Type B pancreatic cell (in vitro differentiated cells): ENCODE data around the gene SLC6A1. TPM values are rescaled to one million over a fixed set of nuclear protein-coding genes. Genes with fewer than 3 reads are reported as not detected.

Experiments
- DNase-seq: peaks from one replicate; pipeline ENCODE4 v3.0.0; 2021; ENCODE audit warnings: mixed read lengths; ENCODE audit not compliant: unreplicated experiment; ENCODE audit errors: extremely low spot score
- H3K27ac Mint-ChIP-seq: 2 replicates; pipeline ENCODE4 v1.8.0; 2021; ENCODE audit warnings: mild to moderate bottlenecking, mixed read lengths
- H3K27me3 Mint-ChIP-seq: 2 replicates; pipeline ENCODE4 v1.8.0; 2021; ENCODE audit warnings: mixed read lengths
- H3K36me3 Mint-ChIP-seq: 2 replicates; pipeline ENCODE4 v1.8.0; 2021; ENCODE audit warnings: mixed read lengths
- H3K4me1 Mint-ChIP-seq: one replicate; pipeline ENCODE4 v1.8.0; 2021; ENCODE audit warnings: mixed read lengths; ENCODE audit not compliant: unreplicated experiment
- H3K4me3 Mint-ChIP-seq: 2 replicates; pipeline ENCODE4 v1.8.0; 2021; ENCODE audit warnings: mild to moderate bottlenecking, mixed read lengths
- H3K9me3 Mint-ChIP-seq: 2 replicates; pipeline ENCODE4 v1.8.0; 2021; ENCODE audit warnings: mixed read lengths
- total RNA-seq: library from RNA; stranded (reverse); gene quantifications from 2 replicates; pipeline ENCODE4 v1.2.1, GENCODE V29; 2021; ENCODE audit warnings: low replicate concordance
- TF ChIP-seq, protein P1 (sequence below): fragments of 200-600 bp; sonication (generic); conservative IDR thresholded peaks from 2 replicates; pipeline ENCODE4 v1.5.0; 2021; ENCODE audit warnings: antibody characterized with exemption, mild to moderate bottlenecking

SLC6A1 gene
- total RNA-seq, 1 donor from 2014 or later = 6.3 TPM

DNA sequence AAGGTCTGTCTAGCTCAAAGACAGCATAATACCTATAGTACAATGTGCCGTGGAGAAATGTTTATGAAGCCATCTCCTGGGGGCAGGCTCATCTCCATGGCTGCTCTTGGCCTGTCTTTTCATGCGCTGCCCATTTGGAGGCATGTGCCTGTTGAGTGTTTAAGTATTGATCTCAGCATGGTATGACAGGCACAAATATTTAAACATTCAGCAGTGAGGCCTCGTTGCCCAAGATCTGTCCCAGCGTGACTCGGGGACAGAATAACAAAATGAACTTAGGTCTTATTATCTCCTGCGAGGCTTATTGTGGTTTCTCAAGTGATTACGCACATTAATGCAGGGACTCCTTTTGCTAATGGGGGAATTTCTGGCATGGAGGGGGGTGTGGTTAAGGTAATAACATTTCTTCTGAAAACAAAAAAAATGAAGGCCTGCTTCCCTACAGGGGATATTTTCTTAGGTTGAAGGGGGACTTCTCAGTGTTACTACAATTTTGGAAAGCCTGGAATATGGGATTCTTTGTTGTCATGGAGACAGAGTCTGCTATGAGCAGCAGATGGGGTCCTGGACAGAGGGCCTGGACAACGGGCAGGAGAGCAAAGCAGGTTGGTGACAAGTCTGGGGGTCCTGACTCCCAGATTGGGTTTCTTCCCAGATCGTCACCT lies 4.4 kb upstream of the SLC6A1 start:
- Mint-ChIP-seq H3K4me1 (no peaks in the 10 kb centered on the region), H3K4me3 (no peak overlapping the region), H3K9me3 (no peaks in the 10 kb centered on the region), H3K27ac (no peak overlapping the region), H3K36me3 (no peaks in the 10 kb centered on the region), H3K27me3 (peaks cover 78% of the 10 kb centered on the region)
- TF ChIP-seq, protein P1, sequence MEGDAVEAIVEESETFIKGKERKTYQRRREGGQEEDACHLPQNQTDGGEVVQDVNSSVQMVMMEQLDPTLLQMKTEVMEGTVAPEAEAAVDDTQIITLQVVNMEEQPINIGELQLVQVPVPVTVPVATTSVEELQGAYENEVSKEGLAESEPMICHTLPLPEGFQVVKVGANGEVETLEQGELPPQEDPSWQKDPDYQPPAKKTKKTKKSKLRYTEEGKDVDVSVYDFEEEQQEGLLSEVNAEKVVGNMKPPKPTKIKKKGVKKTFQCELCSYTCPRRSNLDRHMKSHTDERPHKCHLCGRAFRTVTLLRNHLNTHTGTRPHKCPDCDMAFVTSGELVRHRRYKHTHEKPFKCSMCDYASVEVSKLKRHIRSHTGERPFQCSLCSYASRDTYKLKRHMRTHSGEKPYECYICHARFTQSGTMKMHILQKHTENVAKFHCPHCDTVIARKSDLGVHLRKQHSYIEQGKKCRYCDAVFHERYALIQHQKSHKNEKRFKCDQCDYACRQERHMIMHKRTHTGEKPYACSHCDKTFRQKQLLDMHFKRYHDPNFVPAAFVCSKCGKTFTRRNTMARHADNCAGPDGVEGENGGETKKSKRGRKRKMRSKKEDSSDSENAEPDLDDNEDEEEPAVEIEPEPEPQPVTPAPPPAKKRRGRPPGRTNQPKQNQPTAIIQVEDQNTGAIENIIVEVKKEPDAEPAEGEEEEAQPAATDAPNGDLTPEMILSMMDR = no peak
- no peak for DNase-seq

DNA sequence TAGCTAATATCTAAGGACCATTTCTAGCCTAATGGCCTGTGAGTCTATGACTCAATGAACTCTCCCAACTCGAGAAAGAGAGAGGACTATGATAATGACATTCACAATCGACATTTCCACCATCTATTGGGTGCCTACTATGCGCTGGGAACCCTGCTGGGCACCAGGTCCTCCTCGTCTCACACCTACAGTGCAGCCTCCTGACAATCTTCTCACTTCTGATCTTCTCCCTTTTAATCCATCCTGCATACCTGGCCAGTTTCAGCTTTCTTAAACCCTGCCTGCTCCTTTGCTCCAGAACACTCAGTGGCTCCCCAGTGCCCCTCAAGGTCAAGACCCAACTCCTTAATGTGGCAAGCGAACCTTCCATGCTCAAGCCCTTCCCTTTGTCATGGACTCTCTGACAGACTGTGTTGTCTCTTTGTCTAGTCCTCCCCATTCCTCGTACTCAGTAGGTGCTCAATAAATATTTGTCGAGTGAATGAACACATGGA lies 3.5 kb upstream of the SLC6A1 start:
- Mint-ChIP-seq H3K36me3 (no peaks in the 10 kb centered on the region), H3K27me3 (peaks cover 83% of the 10 kb centered on the region), H3K9me3 (no peaks in the 10 kb centered on the region), H3K27ac (no peak overlapping the region), H3K4me3 (no peak overlapping the region), H3K4me1 (no peaks in the 10 kb centered on the region)
- TF ChIP-seq, protein P1 = no peak
- no peak for DNase-seq

DNA sequence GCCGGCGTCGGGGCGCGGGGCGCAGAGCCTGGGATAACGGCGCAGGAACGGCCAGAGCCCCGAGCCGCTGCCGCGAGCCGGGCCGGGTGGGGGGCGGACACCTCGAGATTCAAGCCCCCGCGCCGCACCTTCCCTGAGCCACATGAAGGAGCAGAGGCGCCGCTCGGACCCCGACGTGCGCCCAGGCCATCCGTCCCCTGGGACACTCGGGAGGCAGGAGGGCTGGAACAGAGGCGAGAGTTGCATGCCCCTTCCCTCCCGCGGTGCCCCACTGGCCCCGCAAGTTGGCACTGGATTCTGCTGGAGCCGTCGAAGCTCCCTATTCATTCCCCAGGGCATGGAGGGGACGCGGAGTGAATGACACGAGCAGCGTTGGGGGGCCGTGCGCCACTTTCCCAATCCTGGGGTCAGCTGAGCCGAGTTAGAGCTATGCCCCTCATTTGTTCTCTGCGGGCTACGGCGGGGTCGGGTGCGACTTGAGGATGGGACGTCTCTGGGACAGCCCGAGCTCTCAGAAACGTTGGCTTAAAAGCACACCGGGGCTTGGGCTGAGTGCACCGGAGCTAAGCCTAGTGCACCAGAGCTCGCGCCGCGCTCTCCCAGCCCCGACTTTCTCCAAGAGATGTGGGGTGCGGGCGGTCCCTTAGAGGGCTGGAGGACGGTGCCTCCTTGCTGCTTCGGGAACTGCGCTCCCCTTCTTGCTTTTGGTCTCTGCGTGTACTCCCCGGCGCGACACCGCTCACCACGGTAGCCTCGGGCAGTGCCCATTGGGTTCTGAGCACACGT lies 588 bp downstream of the SLC6A1 start:
- Mint-ChIP-seq H3K9me3 (no peaks in the 10 kb centered on the region), H3K36me3 (no peaks in the 10 kb centered on the region)
- TF ChIP-seq, protein P1 = no peak

DNA sequence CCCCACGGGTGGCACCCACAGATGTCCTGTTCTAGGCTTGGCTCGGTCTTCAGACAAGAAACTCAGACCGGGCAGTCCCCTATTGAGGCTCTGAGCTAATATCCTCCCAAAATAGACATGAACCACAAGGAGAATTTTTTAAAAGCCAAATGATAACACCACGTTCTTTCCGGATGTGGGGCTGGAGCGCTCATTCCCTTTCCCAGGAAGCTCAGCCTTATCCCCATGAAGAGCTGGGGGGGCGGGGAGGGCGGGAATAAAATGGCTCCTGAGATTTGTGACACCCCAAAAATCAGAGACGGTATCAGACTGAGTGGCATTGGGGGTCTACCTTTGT lies 1.1 kb downstream of the SLC6A1 start:
- Mint-ChIP-seq H3K36me3 (no peaks in the 10 kb centered on the region), H3K4me1 (no peaks in the 10 kb centered on the region), H3K9me3 (no peaks in the 10 kb centered on the region), H3K27me3 (peaks cover 95% of the 10 kb centered on the region), H3K4me3 (peak overlapping the region; percentile 54), H3K27ac (no peak overlapping the region)
- TF ChIP-seq, protein P1 = no peak
- no peak for DNase-seq

More for the DNA sequence above, 588 bp downstream of the SLC6A1 start:
- H3K27ac Mint-ChIP-seq = no peak overlapping the region
- peak overlapping the region; percentile 54 for H3K4me3 Mint-ChIP-seq
- no peaks in the 10 kb centered on the region for H3K4me1 Mint-ChIP-seq
- peaks cover 95% of the 10 kb centered on the region for H3K27me3 Mint-ChIP-seq
- DNase-seq = no peak

DNA sequence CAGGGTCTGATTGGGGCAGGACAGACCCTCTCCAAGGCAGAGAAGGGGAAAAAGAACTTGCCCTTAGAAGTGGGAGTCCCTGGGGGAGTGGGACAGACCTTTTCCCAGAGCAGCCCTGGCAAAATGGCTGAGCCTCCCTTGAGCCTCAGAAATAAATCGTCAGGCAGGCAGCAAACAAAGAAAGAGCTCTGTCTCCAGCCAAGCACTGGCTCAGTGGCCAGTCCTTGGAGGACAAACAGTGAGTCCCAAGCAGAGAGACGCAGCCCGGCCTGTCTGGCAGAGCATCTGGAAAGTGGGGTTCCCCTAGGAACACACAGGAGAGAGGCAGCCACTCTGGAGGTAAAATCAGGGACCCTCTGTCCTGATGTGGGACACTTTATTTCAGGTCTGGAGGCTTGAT lies 1.8 kb downstream of the SLC6A1 start:
- H3K36me3 Mint-ChIP-seq = no peaks in the 10 kb centered on the region
- no peaks in the 10 kb centered on the region for H3K4me1 Mint-ChIP-seq
- H3K9me3 Mint-ChIP-seq = no peaks in the 10 kb centered on the region
- peak overlapping the region; percentile 28 for H3K4me3 Mint-ChIP-seq
- H3K27ac Mint-ChIP-seq = no peak overlapping the region
- DNase-seq = no peak
- peaks cover 92% of the 10 kb centered on the region for H3K27me3 Mint-ChIP-seq
- TF ChIP-seq, protein P1 = no peak
